ENCODE data around the gene BSCL2. TPM values are rescaled to one million over a fixed set of nuclear protein-coding genes. Genes with fewer than 3 reads are reported as not detected.

The BSCL2 gene
- total and polyA plus RNA-seq, 2 of the 13 experiments (the other 11 are each of a cell fraction or from before 2014, with no cell fraction given) = 19.5 to 21.1 TPM

- FAIRE-seq (no peak), ATAC-seq (peak; percentile 16), DNase-seq (ENCODE audit: low spot score) (no peak)
- Histone ChIP-seq H3K9me3 (ENCODE audit: low read length) (no peaks in the 10 kb centered on the region), H3K36me3 (replicated peaks in 1 of 2; ENCODE audit: control insufficient read depth in 1 of 2, insufficient read depth in 2 of 2, low read length in 2 of 2) (peaks cover 4 to 14% of the 10 kb centered on the region in 2 experiments; a peak in 3 of 5 replicates), H3K4me1 (ENCODE audit: insufficient read depth, low read length) (peaks cover 39% of the 10 kb centered on the region), H4K20me1 (ENCODE audit: insufficient read depth, low read length) (no peaks in the 10 kb centered on the region; the same call in 1 of the 2 replicates), H3K4me2 (ENCODE audit: low read depth, low read length) (peak overlapping the region; percentile 97), H3K79me2 (ENCODE audit: insufficient read depth, low read length) (peaks cover 20% of the 10 kb centered on the region), H2AFZ (ENCODE audit: low read length) (no peak overlapping the region), H3K27me3 (ENCODE audit: control insufficient read depth in 1 of 2, insufficient read depth in 2 of 2, low read length in 2 of 2) (no peaks in the 10 kb centered on the region), H3K4me3 (replicated peaks in 1 of 3; ENCODE audit: insufficient read depth in 1 of 3, low read depth in 2 of 3, low read length in 3 of 3) (peak overlapping the region; percentile 88 to 92 (median 89)), H3K9ac (ENCODE audit: insufficient read depth, low read depth, low read length) (peak overlapping the region; percentile 97), H3K27ac (ENCODE audit: extremely low read length, insufficient read depth, low read length) (peak overlapping the region; percentile 84)
- POLR2A ChIA-PET = interaction anchor here (0.6 to 6.3 kb wide), 26 partner anchors 8 to 187 kb away, joined by 3 to 186 read pairs (median 6); partner anchors contain the start of genes B3GAT3, BSCL2, C11orf98 and CSKMT
- intact Hi-C loops (cut with micrococcal nuclease; ENCODE audit: unreplicated experiment) (loop anchor here (5.0 kb wide), 2 partner anchors 40 to 60 kb away; partner anchors contain the start of genes EML3, ROM1 and TUT1), in situ Hi-C loops (cut with HindIII; ENCODE audit: extremely low pct_ligation_motif_present, low pct_unique_long_range_greater_than_20kb) (no loop called here)
- 59% methylated on average over 9 of the region's 16 CpGs for WGBS (ENCODE audit: low lambda C conversion rate)
- CTCF ChIA-PET (ENCODE audit: low intra/inter-chr PET ratio, low total read pairs) = no interaction called here
- TSS peak; percentile 79 for BruUV-seq (replicated peaks)
- TF ChIP-seq FOXA1 (IDR thresholded peaks at IDR 0.05) = no peak
- TF ChIP-seq FOXA1 (CRISPR knock-in tag; IDR thresholded peaks at IDR 0.05) = no peak
- TF ChIP-seq ZNF570 (CRISPR knock-in tag; IDR thresholded peaks at IDR 0.05; ENCODE audit: borderline replicate concordance) = no peak
- no peak for TF ChIP-seq SMYD3 (CRISPR knock-in tag; IDR thresholded peaks at IDR 0.05)
- TF ChIP-seq PRDM10 (CRISPR knock-in tag; IDR thresholded peaks at IDR 0.05; ENCODE audit: low read depth) = no peak
- 0 out of 2 replicates have a peak, but pooled peaks have one; percentile 17 for TF ChIP-seq ZNF333 (CRISPR knock-in tag; IDR thresholded peaks at IDR 0.05; ENCODE audit: borderline replicate concordance)
- TF ChIP-seq STAT6 (CRISPR knock-in tag; IDR thresholded peaks at IDR 0.05; ENCODE audit: borderline replicate concordance) = no peak
- TF ChIP-seq EEA1 (CRISPR knock-in tag; IDR thresholded peaks at IDR 0.05; ENCODE audit: borderline replicate concordance) = no peak
- TF ChIP-seq REL (CRISPR knock-in tag; conservative IDR thresholded peaks at IDR 0.05) = no peak
- TF ChIP-seq GTF3A (CRISPR knock-in tag; conservative IDR thresholded peaks at IDR 0.05) = no peak
- 0 out of 2 replicates have a peak, but pooled peaks have one; percentile 45 for TF ChIP-seq ZNF30 (CRISPR knock-in tag; IDR thresholded peaks at IDR 0.05)
- no peak for TF ChIP-seq PITX1 (CRISPR knock-in tag; IDR thresholded peaks at IDR 0.05)
- TF ChIP-seq NFRKB (IDR thresholded peaks at IDR 0.05) = no peak
- 0 out of 2 replicates have a peak, but pooled peaks have one; percentile 0 for TF ChIP-seq BCL6 (CRISPR knock-in tag; IDR thresholded peaks at IDR 0.05)
These were observed 54.8 kb downstream of the BSCL2 start for GRCh38 chr11:62652161-62653006.

Data from HepG2 (cell line).